Stimulated activated CD8-positive, alpha-beta memory T cell treated with anti-CD3 and anti-CD28 coated beads, Interleukin-12 subunit alpha, Interleukin-12 subunit beta, amount 100 ng/mL, for 24 hours (primary cell): Measurements from ENCODE around the gene DSCAML1.

Experiments used
- DNase-seq: peaks from one replicate; pipeline ENCODE4 v3.0.0-alpha.2; 2020; ENCODE audit errors: extremely low read depth

Gene DSCAML1

DNA sequence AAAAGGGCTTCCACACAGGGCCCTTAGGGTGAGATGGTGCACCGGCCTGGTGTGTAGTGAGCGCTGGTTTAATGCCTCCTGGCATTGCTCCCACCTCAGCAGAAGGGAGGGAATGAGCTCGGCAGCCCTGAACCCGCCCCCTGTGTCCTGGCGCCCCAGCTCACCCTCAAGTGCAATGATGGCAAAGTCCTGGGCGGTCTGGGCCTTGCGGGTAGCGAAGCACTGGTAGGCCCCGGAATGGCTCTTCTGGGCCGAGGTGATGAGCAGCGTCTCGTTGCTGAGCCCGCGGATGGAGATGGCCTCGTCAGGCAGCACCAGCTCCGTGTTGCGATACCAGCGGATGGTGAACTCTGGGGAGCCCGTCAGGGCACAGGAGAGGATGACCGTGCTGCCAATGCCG, 276.1 kb downstream of the DSCAML1 start:
- DNase-seq = no peak

DNA sequence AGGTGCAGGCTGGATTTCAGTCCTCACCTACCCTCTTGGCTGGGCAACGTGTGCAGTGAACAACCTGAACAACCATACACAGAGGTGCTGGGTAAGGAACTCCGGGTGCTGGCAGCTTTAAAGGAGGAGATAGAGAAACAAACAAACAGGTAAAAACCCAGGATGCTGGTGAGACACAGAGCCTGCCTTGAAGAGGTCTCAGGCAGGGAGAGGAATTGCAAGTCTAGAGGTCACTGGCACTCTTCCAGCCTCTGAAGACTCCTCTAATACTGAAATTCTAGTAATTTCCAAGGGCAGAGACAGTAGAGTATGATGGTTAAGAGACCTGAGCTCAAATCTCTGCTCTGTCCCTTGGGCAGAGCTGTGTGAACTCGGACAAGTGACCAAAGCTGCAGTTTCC, 276.8 kb downstream of the DSCAML1 start:
- DNase-seq = no peak

DNA sequence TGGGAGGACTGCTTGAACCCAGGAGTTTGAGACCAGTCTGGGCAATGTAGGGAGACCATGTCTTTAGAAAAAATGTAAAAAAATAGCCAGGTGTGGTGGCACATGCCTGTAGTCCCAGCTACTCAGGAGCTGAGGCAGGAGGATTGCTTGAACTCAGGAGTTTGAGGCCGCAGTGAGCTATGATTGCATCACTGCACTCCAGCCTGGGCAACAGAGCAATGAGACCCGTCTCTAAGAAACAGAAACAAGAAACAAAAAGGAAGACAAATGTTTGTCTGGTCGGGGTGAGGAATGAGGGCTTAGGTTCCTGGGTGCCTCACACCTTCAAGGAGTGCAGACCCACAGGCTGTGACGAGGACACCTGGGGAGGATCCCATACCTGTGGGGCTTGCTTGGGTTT, 277.4 kb downstream of the DSCAML1 start:
- no peak for DNase-seq

DNA sequence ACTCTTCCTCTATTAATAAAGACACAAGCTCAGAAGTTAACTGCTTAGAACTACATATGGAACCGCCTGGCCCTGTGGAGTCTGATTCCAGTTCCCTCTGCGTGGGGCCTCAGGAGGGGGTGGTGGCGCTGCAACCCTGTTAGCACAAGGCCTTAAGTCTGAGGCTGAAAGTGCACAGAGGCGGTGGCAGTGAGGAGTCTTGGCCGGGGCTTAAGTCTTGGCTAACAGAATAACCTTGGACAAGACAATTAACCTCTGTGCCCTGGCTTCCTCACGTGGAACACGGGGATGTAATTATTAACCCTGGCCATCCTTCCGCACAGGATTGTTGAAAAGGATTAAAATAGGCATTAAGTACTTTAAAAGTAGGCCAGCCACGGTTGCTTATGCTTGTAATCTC, 277.8 kb downstream of the DSCAML1 start:
- DNase-seq = no peak

DNA sequence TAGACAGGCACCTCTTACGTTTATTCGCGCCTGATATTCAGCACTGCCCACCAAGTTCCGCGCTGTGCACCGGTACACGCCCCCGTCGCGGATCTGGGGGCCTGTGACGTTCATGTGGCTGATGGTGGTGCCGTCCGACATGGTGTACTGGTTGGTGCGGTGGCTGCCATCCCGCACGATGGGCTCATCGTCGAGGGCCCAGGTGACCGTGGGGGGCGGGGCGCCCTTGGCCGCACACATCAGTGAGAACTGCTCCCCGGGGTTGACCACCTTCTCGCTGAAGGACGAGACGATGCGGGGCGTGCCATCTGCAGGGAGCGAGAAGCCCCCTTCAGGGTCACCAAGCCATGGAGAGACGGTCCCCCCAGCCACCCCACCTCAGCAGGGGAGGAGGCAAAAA, 278.6 kb downstream of the DSCAML1 start:
- no peak for DNase-seq

DNA sequence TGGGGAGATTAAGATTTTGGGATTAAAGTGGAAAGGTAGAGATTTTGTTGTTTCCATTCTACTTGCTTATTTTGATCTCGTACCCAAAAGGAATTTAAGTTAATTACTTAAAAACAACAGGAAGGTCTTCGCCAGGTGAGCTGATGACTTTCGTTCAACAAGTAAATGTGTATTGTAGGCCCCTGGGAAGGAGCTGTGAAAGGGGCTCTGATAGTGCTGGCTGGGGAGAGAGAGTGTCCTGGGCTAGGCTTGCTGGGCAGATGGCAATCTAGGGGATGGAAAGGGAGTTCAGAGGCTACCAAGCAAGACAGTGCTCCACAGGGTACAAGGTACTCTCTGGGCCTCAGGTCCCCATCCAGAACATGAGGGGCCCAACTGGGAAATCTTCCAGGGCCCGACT, 279.9 kb downstream of the DSCAML1 start:
- no peak for DNase-seq

DNA sequence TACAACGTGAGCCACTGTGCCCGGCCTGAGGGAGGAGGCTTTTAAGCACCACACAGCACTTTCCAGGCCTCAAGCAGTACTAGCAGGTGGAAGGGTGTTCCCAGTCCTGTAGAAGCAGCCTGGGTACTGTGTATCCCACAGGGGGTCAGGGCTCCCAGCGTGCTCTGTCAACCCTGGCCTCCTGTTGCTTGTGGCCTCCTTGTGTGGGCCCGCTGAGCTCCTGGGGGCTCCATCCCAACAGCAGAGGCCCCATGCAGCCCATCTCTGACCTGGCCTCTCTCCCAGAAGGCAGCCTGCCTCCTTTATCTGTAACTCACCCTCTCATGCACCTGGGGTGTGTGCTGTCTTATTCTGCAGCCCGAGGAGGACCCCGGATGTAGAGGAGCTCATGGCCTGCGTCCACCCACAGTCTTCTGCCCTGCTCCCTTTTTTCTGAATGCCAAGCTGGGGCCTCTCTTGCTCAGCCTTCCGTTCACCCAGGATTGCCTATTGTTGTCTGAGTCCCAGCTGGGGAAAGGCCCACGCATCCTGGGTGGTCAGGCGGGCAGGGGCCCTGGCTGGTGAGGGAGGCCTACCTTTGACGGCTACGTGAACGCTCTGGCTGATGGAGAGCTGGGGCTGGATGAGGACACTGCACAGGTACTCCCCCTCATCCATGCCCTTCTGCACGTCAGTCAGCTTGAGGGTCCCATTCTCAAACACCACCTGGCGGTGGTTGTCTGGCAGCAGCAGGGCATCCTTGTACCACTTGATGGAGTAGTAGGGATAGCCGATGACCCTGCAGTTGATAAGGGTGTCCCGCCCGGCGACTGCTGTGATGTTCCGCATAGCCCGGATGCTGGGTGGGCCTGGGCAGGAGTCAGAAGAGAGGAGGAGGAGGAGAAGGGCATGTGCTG, 280.9 kb downstream of the DSCAML1 start:
- no peak for DNase-seq

DNA sequence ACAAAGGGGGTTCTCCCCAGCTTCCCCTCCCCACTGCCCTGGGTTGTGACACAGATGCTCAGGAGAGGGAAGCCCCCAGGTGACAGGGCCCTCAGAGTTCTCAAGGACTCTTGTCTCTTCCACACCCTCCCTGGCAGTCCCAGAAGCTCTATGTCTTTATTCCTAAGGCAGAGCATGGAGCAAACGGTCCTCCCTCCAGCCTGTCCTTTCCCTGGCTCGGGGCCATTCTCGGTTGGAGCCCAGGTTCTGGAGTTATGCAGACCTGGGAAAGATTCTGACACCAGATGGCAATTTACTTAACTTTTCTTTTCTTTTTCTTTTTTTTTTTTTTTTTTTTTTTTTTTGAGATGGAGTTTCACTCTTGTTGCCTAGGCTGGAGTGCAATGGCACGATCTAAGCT, 282.8 kb downstream of the DSCAML1 start:
- no peak for DNase-seq

DNA sequence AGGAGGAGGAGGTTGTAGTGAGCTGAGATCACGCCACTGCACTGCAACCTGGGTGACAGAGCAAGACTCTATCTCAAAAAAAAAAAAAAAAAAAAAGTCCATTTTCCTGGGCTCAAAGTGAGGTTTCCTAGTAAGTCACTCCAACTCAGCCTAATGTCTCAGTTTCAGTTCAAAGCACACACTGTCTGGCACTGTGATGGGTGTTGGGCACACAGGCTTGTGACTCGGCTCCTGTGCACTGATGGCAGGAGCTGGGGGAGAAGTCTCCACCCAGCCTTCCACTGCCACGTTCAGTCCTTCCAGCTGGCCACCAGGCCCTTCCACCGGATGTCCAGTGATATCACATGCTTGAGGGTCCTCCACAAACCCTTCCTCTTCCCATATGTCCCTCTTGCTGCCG, 283.4 kb downstream of the DSCAML1 start:
- no peak for DNase-seq

DNA sequence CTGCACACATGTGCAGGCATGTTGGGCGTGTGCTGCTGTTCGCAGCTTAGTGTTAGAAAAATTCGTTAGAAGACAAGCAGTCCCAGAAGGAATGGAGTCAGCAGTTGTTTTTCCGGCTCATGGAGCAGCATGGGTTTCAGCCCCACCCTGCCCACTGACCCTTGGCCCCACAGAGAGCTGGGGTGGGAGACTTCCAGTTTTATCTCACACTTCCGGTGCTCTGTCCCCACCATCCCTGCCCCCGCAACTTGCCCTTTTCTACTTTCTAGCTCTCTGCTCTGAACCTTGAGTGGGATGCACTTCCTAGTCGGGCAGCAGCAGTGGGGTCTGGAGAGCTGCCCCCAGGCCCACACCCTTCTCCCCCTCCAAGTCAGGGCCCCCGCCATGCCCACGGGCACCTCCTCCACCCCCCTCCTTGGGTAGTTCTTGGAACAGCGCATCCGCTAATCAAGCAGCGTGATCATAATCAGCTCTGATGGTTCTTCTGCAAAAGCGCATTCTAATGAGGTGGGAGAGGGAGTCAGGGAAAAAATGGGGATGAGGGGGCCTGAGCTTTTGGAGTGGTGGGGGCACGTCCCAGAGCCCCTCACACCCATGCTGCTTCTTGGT, 285.0 kb downstream of the DSCAML1 start:
- DNase-seq = no peak

DNA sequence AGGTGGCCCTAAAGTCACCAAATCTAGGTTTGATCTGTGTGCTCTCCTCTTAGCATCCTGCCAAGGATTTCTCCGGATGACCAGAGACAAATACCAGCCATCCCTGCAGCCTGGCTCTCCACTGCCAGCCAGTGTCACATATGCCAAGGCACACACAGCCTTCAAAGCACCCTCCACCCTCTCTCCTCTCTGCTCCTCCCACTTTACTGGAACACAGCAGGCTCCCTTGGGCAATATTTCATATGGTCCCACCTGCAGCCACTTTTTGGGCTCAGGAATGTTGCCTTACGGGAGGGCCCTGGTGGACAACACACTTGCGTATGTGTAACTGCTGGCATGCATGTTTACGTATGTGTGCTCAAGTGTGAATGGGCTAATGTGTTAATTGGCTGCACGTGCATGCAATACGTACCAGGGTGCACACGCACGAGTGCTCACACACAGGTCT, 285.5 kb downstream of the DSCAML1 start:
- DNase-seq = no peak

DNA sequence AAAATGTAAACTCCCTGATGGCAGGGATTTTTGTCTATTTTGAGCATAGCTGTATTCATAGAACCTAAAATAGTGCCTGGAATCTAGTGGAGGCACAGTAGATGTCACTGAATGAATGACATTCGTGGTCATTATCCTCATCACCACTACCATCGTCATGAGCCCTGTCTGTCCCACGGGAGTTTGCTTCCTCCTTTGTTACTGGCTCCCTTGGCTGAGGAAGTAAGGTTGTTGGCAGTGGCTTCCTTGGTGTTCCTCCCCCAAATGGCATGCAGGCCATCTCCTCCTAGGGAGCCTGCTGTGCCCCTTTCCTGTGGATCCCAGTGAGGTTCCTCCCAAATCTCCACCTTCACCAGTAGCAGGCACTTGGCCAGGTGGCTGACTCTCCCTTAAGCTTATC, 286.4 kb downstream of the DSCAML1 start:
- DNase-seq = no peak

DNA sequence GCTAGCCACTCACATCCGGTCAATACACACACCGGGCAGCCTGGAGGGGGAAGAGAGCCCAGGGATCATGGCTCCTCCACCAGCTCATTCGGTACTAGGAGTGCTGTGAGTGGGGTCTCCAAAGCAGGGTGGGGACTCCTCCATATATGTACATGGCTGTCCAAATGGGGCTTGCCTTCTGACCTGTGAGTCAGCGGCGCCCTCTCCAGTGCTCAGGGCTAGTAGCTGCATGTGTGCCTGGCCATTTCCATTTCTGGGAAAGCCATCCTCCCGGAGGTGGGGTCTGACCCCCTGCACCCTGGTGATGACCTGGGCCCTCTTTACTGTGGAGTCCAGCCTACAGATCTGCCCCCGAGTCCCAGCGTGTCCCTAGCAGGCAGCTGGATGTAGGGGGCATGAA, 287.5 kb downstream of the DSCAML1 start:
- no peak for DNase-seq

DNA sequence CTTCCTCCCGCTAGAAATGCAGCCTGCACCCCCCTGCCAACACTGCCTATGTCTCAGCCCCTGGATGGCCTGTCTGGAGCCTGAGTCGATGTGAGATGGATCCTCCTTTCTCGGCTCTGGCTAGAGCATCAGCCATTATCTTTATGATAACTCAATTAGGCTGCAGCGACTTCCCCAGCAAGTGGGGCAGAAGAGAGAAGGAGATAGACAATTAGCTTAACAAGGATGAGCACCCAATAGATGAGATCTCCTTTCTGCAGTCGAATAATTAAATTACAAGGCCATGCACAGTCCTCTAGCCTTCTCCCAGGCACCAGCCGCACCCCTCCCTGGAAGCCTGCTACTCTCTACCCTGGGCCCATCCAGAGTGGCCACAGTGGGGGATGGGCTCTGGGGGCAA, 290.0 kb downstream of the DSCAML1 start:
- no peak for DNase-seq

DNA sequence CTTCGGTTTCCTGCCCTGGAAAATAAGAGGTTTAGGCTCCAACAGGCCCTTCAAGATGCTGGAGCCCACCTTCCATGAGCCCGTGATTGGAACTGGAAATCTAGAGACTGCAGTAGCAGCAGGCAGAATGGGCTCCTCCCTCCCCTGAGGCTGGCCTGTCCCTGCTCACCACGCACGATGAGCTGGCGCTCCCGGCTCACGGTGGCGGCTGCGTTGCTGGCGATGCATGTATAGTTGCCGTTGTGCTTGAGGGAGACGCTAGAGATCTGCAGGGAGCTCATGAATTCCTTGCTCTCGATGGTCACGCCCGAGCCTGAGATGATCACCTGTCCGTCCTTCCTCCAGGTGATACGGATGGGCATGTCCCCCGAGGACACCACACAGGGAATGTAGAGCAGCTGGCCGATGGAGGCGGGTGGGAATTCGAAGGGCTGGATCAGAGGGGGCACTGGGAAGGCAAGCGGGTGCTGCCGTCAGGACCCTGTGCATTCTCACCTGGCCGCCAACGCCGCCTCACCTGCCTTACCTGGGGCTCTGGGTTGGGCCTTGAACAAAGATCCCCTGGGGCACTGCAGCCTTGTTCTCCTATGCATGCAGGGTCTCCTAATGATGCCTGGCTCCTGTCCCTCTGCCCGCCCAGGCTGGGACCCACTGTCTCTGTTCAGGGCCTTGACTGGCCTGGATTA, 291.6 kb downstream of the DSCAML1 start:
- no peak for DNase-seq

DNA sequence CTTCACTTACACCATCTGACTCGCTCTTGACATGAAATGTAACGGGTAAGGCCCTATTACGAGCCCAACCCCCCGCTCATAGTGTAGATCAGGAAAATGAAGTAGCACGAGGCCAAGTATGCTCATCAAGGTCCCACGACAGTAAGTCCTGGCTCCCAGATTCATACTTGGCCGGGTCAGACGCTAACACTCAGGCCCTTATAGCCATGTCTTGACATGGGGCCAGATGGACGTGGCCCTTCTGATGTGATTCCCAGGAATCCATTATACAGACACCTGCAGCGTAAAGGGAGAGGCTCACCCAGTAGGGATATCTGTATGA, 294.3 kb downstream of the DSCAML1 start:
- no peak for DNase-seq

DNA sequence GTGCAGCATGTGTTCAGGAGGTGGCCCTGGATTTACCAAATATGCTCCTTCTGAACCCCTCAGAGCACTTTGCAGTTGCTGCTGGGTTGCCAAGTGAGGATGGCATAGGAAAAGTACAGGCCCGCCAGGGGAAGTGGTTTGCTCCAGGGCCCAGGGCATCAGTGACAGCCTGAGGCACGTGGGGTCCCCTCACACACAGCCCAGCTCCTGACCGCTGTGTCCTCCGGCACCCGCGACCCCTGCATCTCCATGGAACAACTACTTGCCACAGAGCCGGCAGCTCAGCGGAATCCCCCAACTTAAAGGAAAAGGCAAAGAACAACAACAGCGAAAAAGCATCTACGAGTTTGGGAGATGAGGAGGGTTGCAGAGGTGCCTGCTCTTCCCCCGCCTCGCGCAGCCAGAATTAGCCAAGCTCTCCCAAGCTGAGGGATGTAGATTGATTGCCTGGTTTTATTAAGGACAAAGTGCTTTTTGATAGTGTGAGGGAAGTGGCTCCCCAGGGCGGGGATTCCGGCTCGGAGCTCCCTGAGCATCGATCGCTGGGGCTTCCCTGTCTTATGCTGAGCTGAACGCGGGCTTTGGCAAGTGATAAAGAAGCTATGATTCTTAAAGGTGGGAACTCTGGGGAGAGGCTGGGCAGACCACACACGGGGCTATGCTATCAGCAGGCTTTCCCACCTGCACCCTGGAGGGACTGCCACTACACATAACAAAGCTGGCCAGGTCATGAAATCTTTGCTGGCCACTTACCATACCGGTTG, 294.8 kb downstream of the DSCAML1 start:
- DNase-seq = no peak

DNA sequence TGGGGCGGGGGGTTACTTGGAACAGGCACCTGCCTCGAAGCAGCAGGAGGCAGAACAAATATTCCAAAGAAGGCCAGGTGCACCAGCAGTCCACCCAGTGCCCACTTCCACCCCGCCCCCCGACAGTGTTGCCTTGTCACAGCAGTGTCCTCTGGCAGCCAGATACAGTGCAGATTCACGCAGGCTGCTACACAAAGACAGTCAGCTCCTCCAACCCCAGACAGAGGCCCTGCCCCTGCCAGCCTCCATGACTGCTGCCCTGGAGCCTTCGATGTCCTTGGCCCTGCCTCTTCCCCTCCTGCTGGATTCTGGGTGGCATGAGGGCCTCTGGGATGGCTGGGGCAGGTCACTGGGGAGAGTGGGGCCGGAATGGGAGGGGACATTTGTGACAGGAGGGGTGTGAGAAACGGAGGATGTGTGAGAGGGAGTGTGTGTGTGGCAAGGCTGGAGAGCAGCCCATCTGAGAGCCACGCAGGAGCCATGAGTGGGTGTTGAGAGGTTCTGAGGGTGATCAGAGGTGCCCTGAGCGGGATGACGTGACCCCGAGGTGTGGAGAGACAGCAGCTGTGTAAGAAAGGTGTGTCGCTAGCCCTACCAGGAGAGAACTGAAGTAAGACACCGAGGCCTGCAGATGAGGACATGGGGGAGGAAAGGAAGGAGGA, 295.6 kb downstream of the DSCAML1 start:
- DNase-seq = no peak

DNA sequence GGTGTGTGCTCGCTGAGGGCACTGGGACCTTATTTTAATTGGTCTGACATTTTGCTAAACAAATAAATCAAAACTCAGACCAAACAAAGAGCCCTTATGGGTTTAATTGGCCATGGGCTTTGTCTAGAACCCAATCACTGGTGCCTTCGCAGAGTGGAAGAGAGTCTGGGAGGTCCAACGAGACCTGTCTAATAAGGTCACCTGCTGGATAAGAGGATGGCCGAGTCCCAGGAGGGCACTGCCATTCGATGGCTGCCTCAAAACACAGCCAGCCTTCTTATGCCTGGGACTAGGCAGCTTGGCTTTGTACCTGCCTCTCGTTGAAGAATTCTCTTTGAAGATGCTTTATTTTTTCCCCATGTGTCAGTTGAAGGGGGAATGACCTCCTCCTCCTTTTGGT, 298.2 kb downstream of the DSCAML1 start:
- DNase-seq = no peak

DNA sequence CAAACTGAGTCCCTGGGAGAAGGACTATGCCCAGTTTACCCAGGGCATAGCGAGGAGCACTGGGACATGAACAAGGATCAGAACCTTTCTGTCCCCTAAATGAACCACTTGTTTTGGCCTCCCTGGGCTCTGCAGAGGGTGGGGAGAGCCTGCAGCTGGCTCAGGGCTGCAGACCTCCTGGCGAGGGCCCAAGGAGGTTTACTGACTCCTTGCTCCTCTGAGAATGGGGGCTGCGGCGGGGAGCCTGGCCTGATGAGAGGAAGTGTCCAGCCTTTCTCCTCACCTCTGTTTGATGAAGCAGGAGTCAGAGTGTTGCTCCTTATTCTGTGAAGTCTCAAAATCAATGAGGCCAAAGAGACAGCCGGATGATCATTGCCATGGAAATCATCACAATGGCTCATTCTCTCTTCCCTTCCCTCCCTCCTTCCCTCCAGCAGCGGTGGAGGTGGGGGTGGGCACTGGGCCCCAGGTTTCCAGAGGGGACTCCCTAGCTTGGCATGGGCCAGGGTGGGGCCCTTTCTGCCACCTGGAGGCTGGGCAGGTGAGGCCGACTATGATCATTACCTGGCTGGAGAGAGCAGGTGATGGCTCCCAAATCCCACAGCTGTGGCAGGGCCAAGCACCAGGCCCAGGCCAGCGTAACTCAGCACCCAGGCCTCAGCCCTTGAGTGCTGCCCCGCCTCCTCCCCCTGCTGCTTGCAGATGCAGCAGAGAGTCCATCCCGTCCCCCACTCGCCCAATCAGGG, 299.6 kb downstream of the DSCAML1 start:
- DNase-seq = no peak

DNA sequence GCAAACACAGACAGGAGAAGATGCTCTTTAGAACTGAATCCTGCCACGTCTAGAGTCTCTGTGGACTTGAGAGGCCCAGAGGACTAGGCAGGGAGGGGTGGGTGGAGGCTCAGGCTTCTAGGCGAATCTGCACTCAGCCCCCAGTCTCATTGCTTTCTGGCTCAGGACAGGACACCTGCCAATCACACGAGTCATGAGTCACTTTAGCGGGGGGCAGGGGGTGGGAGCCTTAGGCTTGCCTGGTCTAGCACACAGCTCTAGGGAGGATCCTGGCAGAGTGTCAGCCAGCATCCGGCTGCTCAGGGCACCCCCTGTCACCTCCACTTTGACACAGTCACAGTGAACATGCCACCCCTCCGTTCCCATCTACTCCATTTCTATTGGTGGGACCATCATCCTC, 301.7 kb downstream of the DSCAML1 start:
- DNase-seq = no peak
